MM.1S (cell line): ENCODE measurements around the gene ABCE1.

ENCODE experiments used
- DNase-seq: peaks from one replicate; pipeline ENCODE4 v3.0.0-alpha.2; 2015
- H2AFZ ChIP-seq: fragments of 300-600 bp; sonication (generic); 2 replicates; pipeline ENCODE4 v1.6.0; 2016; ENCODE audit warnings: antibody characterized with exemption, low read length
- H3F3A ChIP-seq: fragments of 300-600 bp; sonication (generic); 2 replicates; pipeline ENCODE4 v1.6.1; 2016; ENCODE audit warnings: mild to moderate bottlenecking, antibody characterized with exemption, low read length, moderate library complexity, mixed read lengths; ENCODE audit not compliant: insufficient read depth
- H3K27ac ChIP-seq: fragments of 300-600 bp; sonication (generic); 2 replicates; pipeline ENCODE4 v1.5.1; 2016; ENCODE audit warnings: mild to moderate bottlenecking, low read length
- H3K27me3 ChIP-seq: fragments of 300-600 bp; sonication (generic); replicated peaks from 2 replicates; pipeline ENCODE4 v1.6.0; 2016; ENCODE audit warnings: low read length; ENCODE audit not compliant: insufficient read depth
- H3K36me3 ChIP-seq: fragments of 300-600 bp; sonication (generic); replicated peaks from 2 replicates; pipeline ENCODE4 v1.6.1; 2016; ENCODE audit warnings: mild to moderate bottlenecking, low read length, mixed read lengths; ENCODE audit not compliant: insufficient read depth
- H3K4me1 ChIP-seq: fragments of 300-600 bp; sonication (generic); 2 replicates; pipeline ENCODE4 v1.6.1; 2016; ENCODE audit warnings: low read length, mixed read lengths
- H3K4me2 ChIP-seq: fragments of 300-600 bp; sonication (generic); 2 replicates; pipeline ENCODE4 v1.6.0; 2016; ENCODE audit warnings: low read depth, low read length
- H3K4me3 ChIP-seq: fragments of 300-600 bp; sonication (generic); 2 replicates; pipeline ENCODE4 v1.5.1; 2016; ENCODE audit warnings: low read length, mixed read lengths
- H3K79me2 ChIP-seq: fragments of 300-600 bp; sonication (generic); 2 replicates; pipeline ENCODE4 v1.6.1; 2016; ENCODE audit warnings: mixed run types, low read length, mixed read lengths
- H3K9ac ChIP-seq: fragments of 300-600 bp; sonication (generic); 2 replicates; pipeline ENCODE4 v1.6.1; 2016; ENCODE audit warnings: low read length, mixed read lengths
- H3K9me2 ChIP-seq: fragments of 300-600 bp; sonication (generic); replicated peaks from 2 replicates; pipeline ENCODE4 v1.6.1; 2016; ENCODE audit warnings: mild to moderate bottlenecking, low read length, mixed read lengths; ENCODE audit not compliant: insufficient read depth
- H3K9me3 ChIP-seq: fragments of 300-600 bp; sonication (generic); replicated peaks from 2 replicates; pipeline ENCODE4 v1.6.1; 2016; ENCODE audit warnings: mild to moderate bottlenecking, low read length, mixed read lengths; ENCODE audit not compliant: insufficient read depth
- H4K20me1 ChIP-seq: fragments of 300-600 bp; sonication (generic); 2 replicates; pipeline ENCODE4 v1.6.1; 2016; ENCODE audit warnings: mild to moderate bottlenecking, low read length, moderate library complexity, mixed read lengths; ENCODE audit not compliant: insufficient read depth
- EZH2 ChIP-seq: fragments of 300-600 bp; sonication (generic); optimal IDR thresholded peaks from 2 replicates; pipeline ENCODE3; 2017; ENCODE audit warnings: low read depth, mild to moderate bottlenecking, antibody characterized with exemption, low read length, mixed read lengths
- EZH2phosphoT487 ChIP-seq: fragments of 300-600 bp; sonication (generic); IDR thresholded peaks from 2 replicates; pipeline ENCODE4 v1.6.1; 2018; ENCODE audit warnings: antibody characterized with exemption, low read length
- TF ChIP-seq, protein P1 (sequence below): fragments of 300-600 bp; sonication (generic); IDR thresholded peaks from 2 replicates; pipeline ENCODE4 v1.5.1; 2016; ENCODE audit warnings: antibody characterized with exemption, low read length, mixed read lengths

ABCE1 gene

DNA sequence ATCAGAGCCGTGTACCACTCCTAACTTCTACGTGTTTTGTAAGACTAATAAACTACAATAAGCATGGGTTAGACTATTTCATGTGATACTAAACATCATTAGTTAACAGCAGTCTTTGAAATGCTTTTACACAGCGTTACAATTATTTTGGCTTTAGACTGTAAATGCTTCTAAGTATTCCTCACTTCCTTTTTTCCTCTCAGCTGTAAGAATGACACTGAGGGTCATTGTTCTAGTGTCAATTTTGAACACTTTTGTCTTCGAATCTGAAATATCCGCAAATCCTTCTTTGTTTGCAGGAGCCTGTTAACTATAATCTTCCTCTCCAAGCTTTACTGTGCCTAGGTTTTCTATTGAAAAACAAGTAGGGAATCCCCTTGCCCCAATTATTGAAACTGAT is 1.5 kb downstream of the ABCE1 start:
- Histone ChIP-seq H3K27ac (no peak overlapping the region), H3K9me2 (no peaks in the 10 kb centered on the region), H3K4me2 (peak overlapping the region; percentile 90), H3F3A (peaks cover 8% of the 10 kb centered on the region), H3K9me3 (no peaks in the 10 kb centered on the region), H2AFZ (no peak overlapping the region), H3K27me3 (no peaks in the 10 kb centered on the region), H3K4me1 (peaks cover 7% of the 10 kb centered on the region; the same call in 1 of the 2 replicates), H3K9ac (peak overlapping the region; percentile 85; the same call in 1 of the 2 replicates), H3K36me3 (0 out of 2 replicates have a peak, but pooled peaks cover 4% of the 10 kb centered on the region), H3K79me2 (peaks cover 94% of the 10 kb centered on the region), H3K4me3 (peak overlapping the region; percentile 90), H4K20me1 (peaks cover 15% of the 10 kb centered on the region; the same call in 1 of the 2 replicates)
- TF ChIP-seq, protein P1, sequence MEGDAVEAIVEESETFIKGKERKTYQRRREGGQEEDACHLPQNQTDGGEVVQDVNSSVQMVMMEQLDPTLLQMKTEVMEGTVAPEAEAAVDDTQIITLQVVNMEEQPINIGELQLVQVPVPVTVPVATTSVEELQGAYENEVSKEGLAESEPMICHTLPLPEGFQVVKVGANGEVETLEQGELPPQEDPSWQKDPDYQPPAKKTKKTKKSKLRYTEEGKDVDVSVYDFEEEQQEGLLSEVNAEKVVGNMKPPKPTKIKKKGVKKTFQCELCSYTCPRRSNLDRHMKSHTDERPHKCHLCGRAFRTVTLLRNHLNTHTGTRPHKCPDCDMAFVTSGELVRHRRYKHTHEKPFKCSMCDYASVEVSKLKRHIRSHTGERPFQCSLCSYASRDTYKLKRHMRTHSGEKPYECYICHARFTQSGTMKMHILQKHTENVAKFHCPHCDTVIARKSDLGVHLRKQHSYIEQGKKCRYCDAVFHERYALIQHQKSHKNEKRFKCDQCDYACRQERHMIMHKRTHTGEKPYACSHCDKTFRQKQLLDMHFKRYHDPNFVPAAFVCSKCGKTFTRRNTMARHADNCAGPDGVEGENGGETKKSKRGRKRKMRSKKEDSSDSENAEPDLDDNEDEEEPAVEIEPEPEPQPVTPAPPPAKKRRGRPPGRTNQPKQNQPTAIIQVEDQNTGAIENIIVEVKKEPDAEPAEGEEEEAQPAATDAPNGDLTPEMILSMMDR = no peak
- TF ChIP-seq EZH2 = no peak
- no peak for TF ChIP-seq EZH2phosphoT487
- peak; percentile 8 for DNase-seq

- no peak overlapping the region for H3K27ac ChIP-seq
- peaks cover 4% of the 10 kb centered on the region; the same call in 1 of the 2 replicates for H3K36me3 ChIP-seq
These were observed 3.0 kb downstream of the ABCE1 start for GRCh38 chr4:145101091-145101490.

DNA sequence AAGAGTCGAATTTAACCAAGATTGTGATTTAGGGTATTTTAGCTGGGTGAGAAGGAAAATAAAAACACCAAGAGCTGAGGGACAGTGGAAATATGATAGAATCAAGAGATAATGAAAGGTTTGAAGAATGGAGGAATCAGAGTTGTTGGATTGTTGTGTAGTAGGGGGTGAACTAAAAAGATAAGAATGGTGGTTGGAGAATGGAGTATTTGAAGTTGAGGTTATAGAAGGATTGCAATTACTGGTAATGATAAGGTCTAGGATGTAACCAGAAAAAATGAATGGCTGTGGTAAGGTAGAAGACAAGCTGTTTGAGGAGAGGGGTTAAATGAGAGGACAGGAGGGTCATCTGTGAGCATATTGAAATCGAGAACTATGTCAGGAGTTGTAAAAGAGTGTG is 4.5 kb downstream of the ABCE1 start:
- no peak overlapping the region for H3K4me3 ChIP-seq
- H4K20me1 ChIP-seq = peaks cover 15% of the 10 kb centered on the region; the same call in 1 of the 2 replicates
- H3F3A ChIP-seq = peaks cover 3% of the 10 kb centered on the region
- H3K9ac ChIP-seq = no peak overlapping the region
- DNase-seq = no peak
- H3K36me3 ChIP-seq = peaks cover 4% of the 10 kb centered on the region; the same call in 1 of the 2 replicates
- no peaks in the 10 kb centered on the region for H3K4me1 ChIP-seq
- no peaks in the 10 kb centered on the region for H3K9me2 ChIP-seq
- TF ChIP-seq, protein P1 = no peak
- no peak for TF ChIP-seq EZH2phosphoT487
- H3K27me3 ChIP-seq = no peaks in the 10 kb centered on the region
- no peak overlapping the region for H3K27ac ChIP-seq
- H3K9me3 ChIP-seq = no peaks in the 10 kb centered on the region
- no peak overlapping the region for H3K4me2 ChIP-seq
- no peak overlapping the region for H2AFZ ChIP-seq
- peaks cover 93% of the 10 kb centered on the region for H3K79me2 ChIP-seq

More at GRCh38 chr4:145101091-145101490, 3.0 kb downstream of the ABCE1 start:
- TF ChIP-seq EZH2phosphoT487 (no peak), EZH2 (no peak)
- TF ChIP-seq, protein P1 = no peak
- Histone ChIP-seq H3K4me2 (no peak overlapping the region), H3K9ac (no peak overlapping the region), H3K79me2 (peaks cover 94% of the 10 kb centered on the region), H3K27me3 (no peaks in the 10 kb centered on the region), H2AFZ (no peak overlapping the region), H3K9me2 (no peaks in the 10 kb centered on the region), H3K9me3 (no peaks in the 10 kb centered on the region), H4K20me1 (peaks cover 15% of the 10 kb centered on the region; the same call in 1 of the 2 replicates), H3K4me1 (peaks cover 7% of the 10 kb centered on the region; the same call in 1 of the 2 replicates), H3K4me3 (no peak overlapping the region), H3F3A (peaks cover 8% of the 10 kb centered on the region)
- DNase-seq = no peak
